Motor neuron (in vitro differentiated cells): Measurements from ENCODE around the gene C3orf38. TPM values are rescaled to one million over a fixed set of nuclear protein-coding genes. Genes with fewer than 3 reads are reported as not detected.
"Not testable (repeated sequence)": the region's sequence is repeated elsewhere in the genome, so short reads cannot be mapped to it uniquely, and the experiment has no call there.

ENCODE experiments used
- ATAC-seq, 8 experiments: fragments of 200-7000 bp; cut with Tn5 transposase; replicated peaks in 6 of 8; 2 replicates each; pipeline ENCODE4 v1.8.0; 2021; ENCODE audit warnings: mild to moderate bottlenecking in 8 of 8, moderate library complexity in 8 of 8
- H3K27ac ChIP-seq, 2 donors: fragments of 250-450 bp; sonication (Bioruptor Pico); 2 replicates each; pipeline ENCODE4 v1.9.0; 2021; ENCODE audit warnings: antibody characterized with exemption in 2 of 2, mild to moderate bottlenecking in 2 of 2, moderate library complexity in 1 of 2
- H3K4me1 ChIP-seq, 2 donors: fragments of 250-450 bp; sonication (Bioruptor Pico); replicated peaks in 1 of 2; 2 replicates each; pipeline ENCODE4 v1.6.1; 2021; ENCODE audit warnings: antibody characterized with exemption in 2 of 2, mild to moderate bottlenecking in 2 of 2, moderate library complexity in 1 of 2
- H3K4me3 ChIP-seq, 5 donors: fragments of 250-450 bp; sonication (Bioruptor Pico); 2 replicates each; pipeline ENCODE4 v1.9.0; 2021; ENCODE audit warnings: antibody characterized with exemption in 5 of 5, mild to moderate bottlenecking in 5 of 5, moderate library complexity in 4 of 5
- WGBS, 10 experiments: fragments of 450-650 bp; shearing (Covaris generic); methylation state at CpG; one replicate each; pipeline ENCODE4 v1.0.0; 2022; 5-methylcytosine and 5-hydroxymethylcytosine counted together
- in situ Hi-C, 9 experiments: fragments of 400-800 bp; cut with MboI; loops; one replicate each; pipeline ENCODE4 v1.15.0; 2021; ENCODE audit warnings: low sequenced_read_pairs in 9 of 9, low pct_unique_long_range_greater_than_20kb in 2 of 9; ENCODE audit not compliant: unreplicated experiment in 9 of 9
- total RNA-seq, 8 experiments: library from RNA; unstranded; fragments of 300-600 nt; gene quantifications; 2 replicates each; pipeline versions ENCODE4 v1.2.3 to v1.2.4, GENCODE V29; 2022

Gene C3orf38
- total RNA-seq, 8 experiments from 2014 or later, result 22.5 to 37.3 (median 25.7) TPM

- ATAC-seq, result no peak
- in situ Hi-C loops, result no loop called here
- 71 to 100% (median 90%) methylated on average over 1 to 5 of the region's 5 CpGs; no CpG with 5 or more reads in 1 of the 10 experiments for WGBS, 10 experiments
- Histone ChIP-seq H3K4me3 (no peak overlapping the region), H3K4me1 (no peaks in the 10 kb centered on the region), H3K27ac (no peak overlapping the region)
Measured at GRCh38 chr3:88168171-88168570, 18.4 kb downstream of the C3orf38 start.

GRCh38 chr3:88180398-88180999, 30.7 kb downstream of the C3orf38 start:
- 55 to 95% (median 72%) methylated on average over 2 to 4 of the region's 4 CpGs for WGBS, 10 experiments
- no peaks in the 10 kb centered on the region for H3K4me1 ChIP-seq
- in situ Hi-C loops, result no loop called here
- H3K27ac ChIP-seq, result no peak overlapping the region
- ATAC-seq, result peak in 3 of 8 experiments; percentile 70 to 79 (median 74)
- H3K4me3 ChIP-seq, result no peak overlapping the region

- in situ Hi-C loops, ATAC-seq, H3K4me1 ChIP-seq, H3K4me3 ChIP-seq, H3K27ac ChIP-seq: not testable (repeated sequence)
- 60 to 100% (median 100%) methylated on average over 1 to 4 of the region's 9 CpGs; no CpG with 5 or more reads in 3 of the 10 experiments for WGBS, 10 experiments
Measured at GRCh38 chr3:88182165-88182918, 32.6 kb downstream of the C3orf38 start.

GRCh38 chr3:88188436-88188835, 38.7 kb downstream of the C3orf38 start:
- no peak overlapping the region for H3K4me3 ChIP-seq
- peak in 1 of 8 experiments; percentile 92 for ATAC-seq
- WGBS, 10 experiments, result 33 to 100% (median 80%) methylated on average over 1 to 6 of the region's 6 CpGs; no CpG with 5 or more reads in 5 of the 10 experiments

GRCh38 chr3:88189361-88189810, 39.6 kb downstream of the C3orf38 start:
- in situ Hi-C loops, result no loop called here
- no peak for ATAC-seq
- Histone ChIP-seq H3K4me3 (no peak overlapping the region), H3K27ac (no peak overlapping the region), H3K4me1 (no peaks in the 10 kb centered on the region)
- 58 to 100% (median 92%) methylated on average over 1 to 10 of the region's 11 CpGs; no CpG with 5 or more reads in 1 of the 10 experiments for WGBS, 10 experiments

More at GRCh38 chr3:88188436-88188835, 38.7 kb downstream of the C3orf38 start:
- no peak overlapping the region for H3K27ac ChIP-seq
- H3K4me1 ChIP-seq, result no peaks in the 10 kb centered on the region
- in situ Hi-C loops, result no loop called here

GRCh38 chr3:88191872-88192409, 42.2 kb downstream of the C3orf38 start:
- Histone ChIP-seq H3K4me1 (no peaks in the 10 kb centered on the region), H3K4me3 (no peak overlapping the region), H3K27ac (no peak overlapping the region)
- peak in 3 of 8 experiments; percentile 52 to 88 (median 86) for ATAC-seq
- WGBS, 10 experiments, result 17 to 90% (median 63%) methylated on average over 1 to 4 of the region's 4 CpGs
- in situ Hi-C loops, result no loop called here

- no peak overlapping the region for H3K4me3 ChIP-seq
- WGBS, 10 experiments, result 0 to 86% (median 52%) methylated on average over 1 to 3 of the region's 3 CpGs
Measured at GRCh38 chr3:88192631-88193030, 42.9 kb downstream of the C3orf38 start.

GRCh38 chr3:88195951-88196434, 46.2 kb downstream of the C3orf38 start:
- peak in 3 of 8 experiments; percentile 54 to 75 (median 70) for ATAC-seq
- H3K27ac ChIP-seq, result no peak overlapping the region
- no peaks in the 10 kb centered on the region for H3K4me1 ChIP-seq
- no peak overlapping the region for H3K4me3 ChIP-seq
- in situ Hi-C loops, result no loop called here
- WGBS, 10 experiments, result 50 to 100% (median 100%) methylated on average over 1 to 2 of the region's 2 CpGs; no CpG with 5 or more reads in 6 of the 10 experiments

More at GRCh38 chr3:88192631-88193030, 42.9 kb downstream of the C3orf38 start:
- Histone ChIP-seq H3K27ac (no peak overlapping the region), H3K4me1 (no peaks in the 10 kb centered on the region)
- peak in 1 of 8 experiments; percentile 9 for ATAC-seq
- in situ Hi-C loops, result no loop called here

- no peak for ATAC-seq
- in situ Hi-C loops, result no loop called here
- WGBS, 10 experiments, result 0 to 100% (median 83%) methylated on average over 1 of the region's 1 CpG; no CpG with 5 or more reads in 1 of the 10 experiments
- no peak overlapping the region for H3K27ac ChIP-seq
- no peak overlapping the region for H3K4me3 ChIP-seq
- no peaks in the 10 kb centered on the region for H3K4me1 ChIP-seq
Measured at GRCh38 chr3:88198121-88198520, 48.4 kb downstream of the C3orf38 start.

GRCh38 chr3:88203642-88204055, 53.9 kb downstream of the C3orf38 start:
- in situ Hi-C loops, result loop anchor here in 6 of 9 experiments (25.0 kb wide), 4 partner anchors 884 to 1984 kb away; partner anchors contain the start of gene EPHA3 (in 3 of the 6)
- H3K4me1 ChIP-seq, result peaks cover 3% of the 10 kb centered on the region in 2 donors
- ATAC-seq, result peak; percentile 83 to 100 (median 96)
- no peak overlapping the region for H3K4me3 ChIP-seq
- no peak overlapping the region for H3K27ac ChIP-seq
- 0 to 24% (median 18%) methylated on average over 1 to 5 of the region's 5 CpGs; no CpG with 5 or more reads in 1 of the 10 experiments for WGBS, 10 experiments
